Esophagus squamous epithelium (tissue), 5 donors: Measurements from ENCODE around the gene USP11. TPM values are rescaled to one million over a fixed set of nuclear protein-coding genes. Genes with fewer than 3 reads are reported as not detected.
"Not testable (repeated sequence)": the region's sequence is repeated elsewhere in the genome, so short reads cannot be mapped to it uniquely, and the experiment has no call there.

ENCODE experiments used
- DNase-seq: peaks from one replicate; lab custom pipeline; 2025; lab: John Stamatoyannopoulos, UW
- H3K27ac ChIP-seq, 4 donors: fragments of 200-600 bp; sonication (generic); one replicate each; pipeline ENCODE4 v1.5.1; 2016 to 2019; ENCODE audit warnings: mild to moderate bottlenecking in 1 of 4
- H3K27me3 ChIP-seq, 4 donors: fragments of 200-600 bp; sonication (generic); 1 replicate in 3 of 4; 2 replicates in 1 of 4; pipeline versions ENCODE4 v1.5.1 to v1.6.0; 2017 to 2021; ENCODE audit warnings: antibody characterized with exemption in 1 of 4
- H3K36me3 ChIP-seq, 3 donors: fragments of 200-600 bp; sonication (generic); one replicate each; pipeline ENCODE4 v1.5.1; 2016 to 2019
- H3K4me1 ChIP-seq, 3 donors: fragments of 200-600 bp; sonication (generic); one replicate each; pipeline ENCODE4 v1.5.1; 2017 to 2019
- H3K4me3 ChIP-seq, 4 donors: fragments of 200-600 bp; sonication (generic); 1 replicate in 3 of 4; 2 replicates in 1 of 4; pipeline ENCODE4 v1.5.1; 2016 to 2019; ENCODE audit warnings: mild to moderate bottlenecking in 2 of 4, moderate library complexity in 1 of 4
- H3K9me3 ChIP-seq, 3 donors: fragments of 200-600 bp; sonication (generic); one replicate each; pipeline ENCODE4 v1.5.1; 2016 to 2019
- POLR2A ChIP-seq, 4 donors: fragments of 450-650 bp; IDR thresholded peaks; one replicate each; pipeline ENCODE4 v1.6.1; 2017; ENCODE audit warnings: antibody characterized with exemption in 4 of 4, mild to moderate bottlenecking in 4 of 4, moderate library complexity in 3 of 4
- WGBS, 2 donors: methylation state at CpG; one replicate each; pipeline ENCODE4 v1.1.5; 2018; 5-methylcytosine and 5-hydroxymethylcytosine counted together
- intact Hi-C: fragments of 100-400 bp; cut with DNase I; formaldehyde crosslinking; loops from one replicate; pipeline ENCODE4 v1.15.0; 2022
- total RNA-seq, 4 donors: library from RNA; depleted of rRNA; stranded (reverse); fragments of >200 nt; gene quantifications; one replicate each; pipeline ENCODE4 v1.1.0, GENCODE V29; 2016
- TF ChIP-seq, protein P1 (sequence below), 6 experiments: fragments of 450-650 bp in 4 of 6; fragments of 200-600 bp in 2 of 6; sonication (generic) in 2 of 6; IDR thresholded peaks; one replicate each; pipeline ENCODE4 v1.5.1; 2016 to 2019; ENCODE audit warnings: antibody characterized with exemption in 6 of 6, mild to moderate bottlenecking in 4 of 6, moderate library complexity in 4 of 6
- donor health status: DM: yes; HTN: yes; CAD: no.

The USP11 gene
- total RNA-seq, 4 donors from 2014 or later: 6.6 to 26.9 (median 21.3) TPM

DNA sequence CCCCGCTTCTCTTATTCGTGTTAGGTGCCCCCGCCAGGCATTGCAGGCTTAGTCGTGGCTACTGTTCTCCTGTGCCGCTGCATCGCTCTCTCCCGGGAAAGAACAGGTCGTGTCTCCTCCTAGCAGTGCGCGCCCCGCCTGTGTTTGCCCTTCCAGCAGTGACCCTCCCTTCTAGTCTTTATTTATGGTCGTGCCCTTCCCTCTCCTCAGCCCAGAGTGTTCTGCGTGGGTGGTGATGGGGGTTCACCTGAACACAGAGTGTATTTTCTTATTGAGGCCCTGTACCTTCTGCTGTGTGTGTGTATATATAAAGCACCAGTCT lies 15.2 kb downstream of the USP11 start:
- Histone ChIP-seq H3K27ac (no peak overlapping the region), H3K27me3 (no peaks in the 10 kb centered on the region), H3K36me3 (peaks cover 0 to 43% (median 6%) of the 10 kb centered on the region in 3 donors), H3K4me1 (no peaks in the 10 kb centered on the region), H3K4me3 (no peak overlapping the region), H3K9me3 (no peaks in the 10 kb centered on the region)
- no peak for TF ChIP-seq POLR2A (IDR thresholded peaks at IDR 0.05)
- TF ChIP-seq, protein P1, sequence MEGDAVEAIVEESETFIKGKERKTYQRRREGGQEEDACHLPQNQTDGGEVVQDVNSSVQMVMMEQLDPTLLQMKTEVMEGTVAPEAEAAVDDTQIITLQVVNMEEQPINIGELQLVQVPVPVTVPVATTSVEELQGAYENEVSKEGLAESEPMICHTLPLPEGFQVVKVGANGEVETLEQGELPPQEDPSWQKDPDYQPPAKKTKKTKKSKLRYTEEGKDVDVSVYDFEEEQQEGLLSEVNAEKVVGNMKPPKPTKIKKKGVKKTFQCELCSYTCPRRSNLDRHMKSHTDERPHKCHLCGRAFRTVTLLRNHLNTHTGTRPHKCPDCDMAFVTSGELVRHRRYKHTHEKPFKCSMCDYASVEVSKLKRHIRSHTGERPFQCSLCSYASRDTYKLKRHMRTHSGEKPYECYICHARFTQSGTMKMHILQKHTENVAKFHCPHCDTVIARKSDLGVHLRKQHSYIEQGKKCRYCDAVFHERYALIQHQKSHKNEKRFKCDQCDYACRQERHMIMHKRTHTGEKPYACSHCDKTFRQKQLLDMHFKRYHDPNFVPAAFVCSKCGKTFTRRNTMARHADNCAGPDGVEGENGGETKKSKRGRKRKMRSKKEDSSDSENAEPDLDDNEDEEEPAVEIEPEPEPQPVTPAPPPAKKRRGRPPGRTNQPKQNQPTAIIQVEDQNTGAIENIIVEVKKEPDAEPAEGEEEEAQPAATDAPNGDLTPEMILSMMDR (IDR thresholded peaks at IDR 0.05): no peak
- no peak for DNase-seq
- 76 to 81% methylated on average over 10 to 13 of the region's 13 CpGs for WGBS, 2 donors
- intact Hi-C loops: no loop called here

- TF ChIP-seq POLR2A (IDR thresholded peaks at IDR 0.05): no peak
- TF ChIP-seq, protein P1 (IDR thresholded peaks at IDR 0.05): no peak
- 43% methylated on average over 2 of the region's 6 CpGs; no CpG with 5 or more reads in 1 of the 2 donors for WGBS, 2 donors
- no peaks in the 10 kb centered on the region for H3K4me1 ChIP-seq
- H3K36me3 ChIP-seq: peaks cover 0 to 37% (median 6%) of the 10 kb centered on the region in 3 donors
- no peak overlapping the region for H3K27ac ChIP-seq
- H3K9me3 ChIP-seq: no peaks in the 10 kb centered on the region
- no peaks in the 10 kb centered on the region for H3K27me3 ChIP-seq
- DNase-seq: no peak
- H3K4me3 ChIP-seq: no peak overlapping the region
- intact Hi-C loops: no loop called here
These were observed 15.8 kb downstream of the USP11 start for GRCh38 chrX:47248576-47248975.

- Histone ChIP-seq H3K27me3 (no peaks in the 10 kb centered on the region), H3K9me3 (no peaks in the 10 kb centered on the region), H3K36me3 (peaks cover 0 to 23% (median 5%) of the 10 kb centered on the region in 3 donors), H3K4me1 (no peaks in the 10 kb centered on the region), H3K4me3 (no peak overlapping the region), H3K27ac (no peak overlapping the region)
- no peak for DNase-seq
- TF ChIP-seq POLR2A (IDR thresholded peaks at IDR 0.05): no peak
- TF ChIP-seq, protein P1 (IDR thresholded peaks at IDR 0.05): no peak
- intact Hi-C loops: no loop called here
- whole genome bisulfite sequencing, 2 donors: 62 to 86% methylated on average over 2 to 6 of the region's 6 CpGs
These were observed 17.2 kb downstream of the USP11 start for GRCh38 chrX:47250017-47250347.

- DNase-seq, H3K4me3 ChIP-seq, H3K27me3 ChIP-seq, H3K4me1 ChIP-seq, H3K36me3 ChIP-seq, H3K9me3 ChIP-seq, intact Hi-C loops, H3K27ac ChIP-seq: not testable (repeated sequence)
- WGBS, 2 donors: 90 to 96% methylated on average over 3 to 11 of the region's 12 CpGs
These were observed 24.8 kb downstream of the USP11 start for GRCh38 chrX:47257620-47258019.

- Histone ChIP-seq H3K4me1 (no peaks in the 10 kb centered on the region), H3K9me3 (no peaks in the 10 kb centered on the region), H3K36me3 (no peaks in the 10 kb centered on the region), H3K27me3 (no peaks in the 10 kb centered on the region), H3K27ac (no peak overlapping the region), H3K4me3 (no peak overlapping the region)
- no peak for DNase-seq
- TF ChIP-seq, protein P1 (IDR thresholded peaks at IDR 0.05): no peak
- no peak for TF ChIP-seq POLR2A (IDR thresholded peaks at IDR 0.05)
- intact Hi-C loops: no loop called here
- WGBS, 2 donors: 61 to 70% methylated on average over 6 to 7 of the region's 7 CpGs
These were observed 31.8 kb downstream of the USP11 start for GRCh38 chrX:47264483-47265173.

DNA sequence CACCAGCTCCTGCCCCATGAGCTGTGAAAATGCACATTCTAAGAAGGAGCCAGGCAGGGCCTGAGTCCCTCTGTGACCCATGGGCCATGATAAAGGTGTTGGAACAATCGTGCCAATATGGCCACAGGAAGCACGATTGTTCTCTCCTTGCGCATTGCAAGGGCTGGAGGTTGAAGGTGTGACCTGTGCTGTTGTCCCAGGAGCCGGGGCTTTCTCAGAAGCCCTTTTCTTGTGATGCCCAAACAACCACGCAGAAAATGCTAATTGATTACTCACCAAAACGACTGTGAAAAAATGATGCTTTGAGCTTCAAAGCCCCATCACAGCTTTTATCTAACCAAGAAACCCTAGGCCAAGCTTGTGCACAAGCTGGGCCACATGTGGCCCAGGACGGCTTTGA lies 33.8 kb downstream of the USP11 start:
- H3K4me1 ChIP-seq: no peaks in the 10 kb centered on the region
- intact Hi-C loops: no loop called here
- no peaks in the 10 kb centered on the region for H3K27me3 ChIP-seq
- TF ChIP-seq, protein P1 (IDR thresholded peaks at IDR 0.05): no peak
- no peak for TF ChIP-seq POLR2A (IDR thresholded peaks at IDR 0.05)
- H3K4me3 ChIP-seq: no peak overlapping the region
- no peak for DNase-seq
- no peaks in the 10 kb centered on the region for H3K36me3 ChIP-seq
- no peaks in the 10 kb centered on the region for H3K9me3 ChIP-seq
- WGBS, 2 donors: 55 to 56% methylated on average over 2 to 3 of the region's 7 CpGs
- H3K27ac ChIP-seq: no peak overlapping the region
